GM12878 (cell line): ENCODE data around the gene RBM18.

Source experiments
- CTCF ChIP-seq, 3 experiments: IDR thresholded peaks in 2 of 3; conservative IDR thresholded peaks in 1 of 3; 2 replicates each; pipeline ENCODE4 v1.5.1; 2011; ENCODE audit warnings: low read depth in 3 of 3, low read length in 3 of 3, mild to moderate bottlenecking in 3 of 3, control low read depth in 2 of 3, moderate library complexity in 2 of 3, inconsistent platforms in 1 of 3, mixed read lengths in 1 of 3; ENCODE audit not compliant: control insufficient read depth in 2 of 3, insufficient read depth in 1 of 3; ENCODE audit errors: extremely low read depth in 1 of 3
- EZH2 ChIP-seq: IDR thresholded peaks from 2 replicates; pipeline ENCODE4 v1.6.1; 2012; ENCODE audit warnings: low read depth, mild to moderate bottlenecking, control low read depth, inconsistent platforms, low read length, borderline replicate concordance; ENCODE audit not compliant: control insufficient read depth
- MEF2B ChIP-seq: fragments of 450-650 bp; IDR thresholded peaks from 2 replicates; pipeline ENCODE4 v1.6.1; 2018; ENCODE audit warnings: mild to moderate bottlenecking, moderate library complexity; ENCODE audit not compliant: partially characterized antibody, poor library complexity, severe bottlenecking
- ZZZ3 ChIP-seq: IDR thresholded peaks from 2 replicates; pipeline ENCODE4 v1.6.1; 2011; ENCODE audit warnings: low read depth; ENCODE audit not compliant: control insufficient read depth, insufficient read length

- TF ChIP-seq EZH2 (no peak), ZZZ3 (no peak), MEF2B (no peak), CTCF (IDR thresholded peaks at IDR 0.05 in 2 of 3, conservative IDR thresholded peaks at IDR 0.05 in 1 of 3; ENCODE audit: control insufficient read depth in 2 of 3, extremely low read depth in 1 of 3, insufficient read depth in 1 of 3, low read depth in 3 of 3, low read length in 3 of 3) (no peak)
Observed at GRCh38 chr9:122193651-122194050, 71.0 kb downstream of the RBM18 start.
